ENCODE results near the gene KDM6A. TPM values are rescaled to one million over a fixed set of nuclear protein-coding genes. Genes with fewer than 3 reads are reported as not detected.

The KDM6A gene
- total and polyA plus RNA-seq, 2 donors (not counting 3 experiments of a cell fraction or from before 2014, with no cell fraction given) = 9.0 to 20.6 TPM

- Histone ChIP-seq H3K9me1 (replicated peaks; ENCODE audit: control insufficient read depth, extremely low read depth, insufficient read depth, low read length) (no peaks in the 10 kb centered on the region), H3K4me1 (ENCODE audit: control insufficient read depth, extremely low read depth, insufficient read depth, low read length) (no peaks in the 10 kb centered on the region), H3K9me3 (replicated peaks; ENCODE audit: control insufficient read depth, insufficient read depth, low read length) (no peaks in the 10 kb centered on the region), H3K4me3 (replicated peaks in 1 of 3; ENCODE audit: insufficient read depth in 1 of 3, low read depth in 1 of 3, low read length in 3 of 3) (no peak overlapping the region), H3K9ac (replicated peaks; ENCODE audit: extremely low read depth, insufficient read depth, low read length) (no peak overlapping the region), H3K4me2 (ENCODE audit: insufficient read depth, low read length) (no peak overlapping the region), H3K79me2 (ENCODE audit: control insufficient read depth, insufficient read depth, low read length) (no peaks in the 10 kb centered on the region), H4K20me1 (replicated peaks; ENCODE audit: control insufficient read depth, extremely low read depth, insufficient read depth, low read length) (no peaks in the 10 kb centered on the region), H3K36me3 (ENCODE audit: control insufficient read depth in 2 of 2, extremely low read depth in 1 of 2, insufficient read depth in 2 of 2, low read length in 2 of 2) (no peaks in the 10 kb centered on the region), H3K27me3 (ENCODE audit: control insufficient read depth in 2 of 2, insufficient read depth in 2 of 2, low read length in 2 of 2) (no peaks in the 10 kb centered on the region), H3K27ac (ENCODE audit: insufficient read depth, low read depth, low read length) (no peak overlapping the region), H2AFZ (ENCODE audit: low read depth, low read length) (no peak overlapping the region)
- BruUV-seq (replicated peaks) = no TSS peak
- peak; percentile 76 for FAIRE-seq
- ChIA-PET CTCF (no interaction called here), POLR2A (no interaction called here)
- intact Hi-C loops (cut with micrococcal nuclease) = no loop called here
- no peak for DNase-seq (ENCODE audit: low read depth, low spot score)
- dilution Hi-C loops (cut with MboI; ENCODE audit: extremely low pct_ligation_motif_present, low sequenced_read_pairs) = no loop called here
- TF ChIP-seq FOS (IDR thresholded peaks at IDR 0.05; ENCODE audit: borderline replicate concordance, insufficient read depth, low read length) = no peak
- TF ChIP-seq CTCF (IDR thresholded peaks at IDR 0.05; ENCODE audit: extremely low read depth in 1 of 2, insufficient read depth in 1 of 2, low read depth in 1 of 2, low read length in 2 of 2) = no peak
- TF ChIP-seq POLR2AphosphoS5 (IDR thresholded peaks at IDR 0.05; ENCODE audit: insufficient read depth, low read depth, low read length) = no peak
- TF ChIP-seq EZH2 (IDR thresholded peaks at IDR 0.05; ENCODE audit: borderline replicate concordance, low read depth, low read length, severe bottlenecking) = no peak
- TF ChIP-seq GATA2 (IDR thresholded peaks at IDR 0.05; ENCODE audit: insufficient read depth, insufficient read length, low read depth, low read length) = no peak
- TF ChIP-seq POLR2A (IDR thresholded peaks at IDR 0.05; ENCODE audit: low read depth, low read length) = no peak
These were observed 30.3 kb upstream of the KDM6A start for GRCh38 chrX:44842550-44843317.
